Muscle of back (tissue), 11 donors: ENCODE measurements around the gene TOP3B. TPM values are rescaled to one million over a fixed set of nuclear protein-coding genes. Genes with fewer than 3 reads are reported as not detected.

Experiments used
- DNase-seq, 3 donors: peaks; one replicate each; pipeline versions ENCODE4 v3.0.0 to v3.0.0-alpha.2; 2013
- polyA plus RNA-seq, 10 donors: library from polyadenylated mRNA; unstranded; fragments of 120-200 nt; gene quantifications; one replicate each; pipeline ENCODE4 v1.2.1, GENCODE V29; 2013; ENCODE audit not compliant: insufficient read length in 10 of 10

The TOP3B gene
- polyA plus RNA-seq, 10 donors: 10.2 to 23.6 (median 14.4) TPM

- no peak for DNase-seq
Observed at GRCh38 chr22:21963790-21964211, 18.8 kb downstream of the TOP3B start.

DNA sequence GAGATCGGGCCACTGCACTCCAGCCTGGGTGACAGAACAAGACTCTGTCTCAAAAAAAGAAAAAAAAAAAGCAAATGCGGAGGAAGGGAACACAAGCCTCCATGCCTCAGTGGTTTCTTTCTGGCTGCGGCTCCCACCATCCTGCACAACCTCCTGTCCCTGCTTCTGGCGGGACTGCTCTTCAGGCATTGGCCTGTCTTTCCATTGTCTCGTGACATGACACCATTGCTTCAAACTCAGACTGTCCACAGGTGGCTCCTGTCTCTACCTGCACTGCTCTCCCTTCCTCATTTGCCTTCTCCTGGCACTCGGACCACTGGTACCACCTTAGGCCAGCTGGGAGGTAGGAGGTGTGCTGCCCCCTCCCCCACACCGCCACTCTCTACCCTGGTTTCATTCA, 19.3 kb downstream of the TOP3B start:
- no peak for DNase-seq

- no peak for DNase-seq
Observed at GRCh38 chr22:21962655-21962949, 20.0 kb downstream of the TOP3B start.

DNA sequence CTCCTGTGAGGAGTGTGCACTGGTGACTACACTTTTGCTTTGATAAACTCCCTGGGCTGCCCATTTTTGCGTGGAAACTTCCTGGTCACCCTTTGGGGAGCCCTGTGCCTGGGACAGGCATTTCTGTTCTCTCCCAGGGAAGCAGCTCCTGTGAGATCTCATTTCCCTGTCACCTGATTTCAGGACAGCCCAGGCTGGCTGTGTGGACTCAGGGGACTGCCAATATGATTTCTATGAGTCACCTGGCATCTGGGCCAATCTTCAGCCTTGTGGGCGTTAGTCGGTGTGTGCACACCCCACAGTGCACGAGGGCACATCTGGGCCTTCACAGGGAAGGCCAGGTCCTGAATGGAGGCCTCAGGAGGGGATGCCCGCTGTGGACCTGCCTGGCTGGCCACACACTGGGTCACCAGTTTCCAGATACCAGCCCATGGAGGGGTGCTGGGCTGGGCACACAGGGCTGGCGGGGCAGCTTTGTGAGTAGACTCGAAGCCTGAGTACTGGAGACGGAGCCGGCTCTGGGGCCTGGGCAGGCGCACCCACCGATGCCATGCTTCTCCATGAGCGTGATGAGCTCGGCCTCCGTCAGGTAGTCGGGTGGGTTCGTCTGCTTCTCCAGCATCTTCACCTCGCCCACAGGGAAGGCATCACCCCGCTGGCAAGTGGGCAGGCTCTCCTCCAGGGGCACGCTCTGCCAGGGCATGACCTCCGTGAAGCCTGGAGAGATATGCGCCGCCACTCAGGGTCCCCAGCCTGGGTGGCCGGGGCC, 20.5 kb downstream of the TOP3B start:
- DNase-seq: no peak

- DNase-seq: no peak
Observed at GRCh38 chr22:21961127-21961867, 21.3 kb downstream of the TOP3B start.

GRCh38 chr22:21960200-21961126, 22.1 kb downstream of the TOP3B start:
- no peak for DNase-seq

DNA sequence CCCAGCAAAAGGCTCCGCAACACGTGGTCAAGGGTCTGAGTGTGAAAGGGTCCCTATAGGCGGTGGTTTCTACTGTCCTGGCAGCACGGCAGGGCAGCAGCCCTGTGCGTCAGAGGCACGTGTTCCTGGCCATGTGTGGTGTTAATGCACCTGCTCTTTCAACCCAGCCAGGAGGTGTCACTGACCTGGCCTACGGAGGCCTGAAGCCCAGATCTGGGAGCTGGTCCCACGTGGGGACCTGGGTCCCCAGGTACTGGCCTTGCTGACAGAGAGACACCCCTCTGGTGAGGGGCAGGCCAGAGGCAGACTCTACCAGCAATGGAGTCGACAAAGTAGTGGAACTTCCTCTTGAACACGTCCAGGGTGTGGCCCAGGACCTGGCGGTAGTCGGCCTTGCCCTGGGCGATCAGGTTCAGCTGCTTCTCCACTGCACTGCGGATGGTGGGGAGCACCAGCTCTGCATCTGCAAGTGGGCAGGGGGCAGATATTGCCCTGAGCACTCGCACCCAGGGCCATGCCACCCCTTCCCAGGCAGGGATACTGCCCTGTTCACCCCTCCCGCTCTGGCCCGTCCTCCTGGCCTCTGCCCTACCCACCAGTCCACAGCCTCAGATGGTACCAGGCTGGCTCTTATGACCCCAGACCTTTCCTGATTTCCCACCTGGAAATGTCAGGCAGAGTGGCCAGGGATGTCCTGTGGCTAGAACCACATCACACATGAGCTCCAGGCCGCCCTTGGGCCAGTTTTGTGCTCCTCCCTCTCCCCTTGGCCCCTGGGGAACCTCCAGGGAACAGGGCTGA, 23.1 kb downstream of the TOP3B start:
- DNase-seq: no peak

- DNase-seq: no peak
Observed at GRCh38 chr22:21958360-21959273, 24.0 kb downstream of the TOP3B start.

DNA sequence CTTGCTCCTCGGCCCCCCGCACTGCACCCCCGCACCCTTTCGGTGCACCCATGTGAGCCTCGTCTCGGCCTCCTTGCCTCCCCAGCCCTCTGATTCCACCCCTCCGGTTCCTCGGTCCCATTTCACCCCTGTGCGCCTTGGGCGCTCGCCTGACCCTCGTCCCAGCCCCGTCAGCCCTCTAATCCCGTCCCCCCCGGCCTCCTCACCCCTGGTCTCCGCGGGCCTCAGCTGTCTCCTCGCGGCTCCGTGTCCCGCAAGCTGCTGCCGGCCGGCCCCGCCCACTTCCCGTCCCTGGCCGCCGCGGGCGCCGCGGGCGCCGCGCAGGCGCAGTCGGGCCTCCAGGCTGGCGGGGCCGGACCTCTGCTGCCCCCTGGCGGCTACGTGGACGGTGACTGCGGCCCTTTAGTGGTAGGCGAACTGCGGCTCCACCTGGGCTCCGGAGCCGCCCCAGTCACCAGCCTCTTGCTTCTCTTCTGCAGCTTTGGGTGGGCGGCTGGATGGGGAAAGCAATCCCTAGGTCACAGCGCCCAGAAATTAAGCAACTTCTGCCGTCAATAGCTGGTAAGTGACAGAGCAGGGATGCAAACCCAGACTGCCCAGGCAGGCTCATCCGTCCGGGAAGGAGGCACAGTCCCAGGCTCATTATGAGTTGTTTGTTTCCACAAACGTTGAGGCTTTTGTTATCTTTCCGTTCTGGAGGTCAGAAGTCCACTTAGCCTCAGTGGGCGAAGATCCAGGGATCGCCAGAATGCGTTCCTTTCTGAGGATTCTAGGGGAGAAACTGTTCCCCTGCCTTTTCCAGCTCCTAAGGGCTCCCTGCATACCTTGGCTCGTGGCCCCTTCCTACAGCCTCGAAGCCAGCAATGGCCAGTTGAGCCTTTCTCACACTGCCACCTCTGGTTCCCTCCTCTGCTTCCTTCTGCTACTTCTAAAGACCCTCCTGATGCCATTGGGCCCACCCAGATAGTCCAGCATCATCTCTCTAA, 29.7 kb downstream of the TOP3B start, which contains the start of gene PPM1F:
PPM1F (minus strand) TSS at position 263 of the 986 bp plus-strand sequence. CDS start 6,800 bp downstream, outside the sequence.
- DNase-seq: peak; percentile 84 to 94 (median 92)

- DNase-seq: peak; percentile 43 to 80 (median 62)
Observed at GRCh38 chr22:21951931-21952465, 30.6 kb downstream of the TOP3B start.

DNA sequence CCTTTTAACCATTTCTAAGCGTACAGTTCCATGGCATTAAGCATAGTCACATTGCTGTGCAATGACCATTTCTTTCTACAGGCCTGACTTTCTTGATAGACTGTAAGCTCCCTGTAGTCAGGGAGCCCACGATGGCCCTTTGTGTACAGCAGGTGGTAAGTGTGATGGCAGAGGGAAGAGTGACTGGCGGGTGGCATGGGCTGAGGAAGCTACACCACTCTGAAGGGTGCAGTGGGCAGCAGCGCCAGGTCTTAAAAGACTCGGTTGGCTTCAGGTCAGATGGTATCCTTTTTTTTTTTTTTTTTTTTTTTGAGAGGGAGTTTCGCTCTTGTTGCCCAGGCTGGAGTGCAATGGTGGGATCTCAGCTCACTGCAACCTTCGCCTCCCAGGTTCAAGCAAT, 31.5 kb downstream of the TOP3B start:
- DNase-seq: no peak

GRCh38 chr22:21949948-21950347, 32.6 kb downstream of the TOP3B start:
- no peak for DNase-seq

- no peak for DNase-seq
Observed at GRCh38 chr22:21949569-21949918, 33.0 kb downstream of the TOP3B start.

- no peak for DNase-seq
Observed at GRCh38 chr22:21948824-21949568, 33.6 kb downstream of the TOP3B start.

GRCh38 chr22:21948390-21948789, 34.2 kb downstream of the TOP3B start:
- DNase-seq: no peak

GRCh38 chr22:21947040-21948014, 35.3 kb downstream of the TOP3B start:
- DNase-seq: peak in 1 of 3 donors; percentile 60
